Measurements from ENCODE around the gene ANGPTL8. TPM values are rescaled to one million over a fixed set of nuclear protein-coding genes. Genes with fewer than 3 reads are reported as not detected.

The ANGPTL8 gene
- total and polyA plus RNA-seq, 7 donors: 0.08 to 14.6 (median 0.48) TPM; not detected in 2

- ATAC-seq: no peak
- peaks cover 0 to 5% (median 0%) of the 10 kb centered on the region in 3 donors for H3K27me3 ChIP-seq (ENCODE audit: insufficient read depth in 3 of 3, low read length in 2 of 3)
- no peaks in the 10 kb centered on the region for H3K9me3 ChIP-seq
- TF ChIP-seq, protein P1, sequence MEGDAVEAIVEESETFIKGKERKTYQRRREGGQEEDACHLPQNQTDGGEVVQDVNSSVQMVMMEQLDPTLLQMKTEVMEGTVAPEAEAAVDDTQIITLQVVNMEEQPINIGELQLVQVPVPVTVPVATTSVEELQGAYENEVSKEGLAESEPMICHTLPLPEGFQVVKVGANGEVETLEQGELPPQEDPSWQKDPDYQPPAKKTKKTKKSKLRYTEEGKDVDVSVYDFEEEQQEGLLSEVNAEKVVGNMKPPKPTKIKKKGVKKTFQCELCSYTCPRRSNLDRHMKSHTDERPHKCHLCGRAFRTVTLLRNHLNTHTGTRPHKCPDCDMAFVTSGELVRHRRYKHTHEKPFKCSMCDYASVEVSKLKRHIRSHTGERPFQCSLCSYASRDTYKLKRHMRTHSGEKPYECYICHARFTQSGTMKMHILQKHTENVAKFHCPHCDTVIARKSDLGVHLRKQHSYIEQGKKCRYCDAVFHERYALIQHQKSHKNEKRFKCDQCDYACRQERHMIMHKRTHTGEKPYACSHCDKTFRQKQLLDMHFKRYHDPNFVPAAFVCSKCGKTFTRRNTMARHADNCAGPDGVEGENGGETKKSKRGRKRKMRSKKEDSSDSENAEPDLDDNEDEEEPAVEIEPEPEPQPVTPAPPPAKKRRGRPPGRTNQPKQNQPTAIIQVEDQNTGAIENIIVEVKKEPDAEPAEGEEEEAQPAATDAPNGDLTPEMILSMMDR (IDR thresholded peaks at IDR 0.05): no peak
- intact Hi-C loops (cut with DNase I): loop anchor here in 1 of 2 donors (5.0 kb wide), 1 partner anchor 42 kb away; no protein-coding TSS in a partner anchor
- 93 to 96% (median 95%) methylated on average over 5 of the region's 5 CpGs for WGBS, 3 donors
- H3K4me3 ChIP-seq: no peak overlapping the region
- H3K36me3 ChIP-seq (ENCODE audit: insufficient read depth in 1 of 2, low read depth in 1 of 2): peaks cover 0 to 22% of the 10 kb centered on the region in 2 donors
- H3K27ac ChIP-seq: no peak overlapping the region
- DNase-seq: no peak
- H3K4me1 ChIP-seq: peaks cover 6% of the 10 kb centered on the region
Observed at GRCh38 chr19:11244846-11245589, 5.6 kb downstream of the ANGPTL8 start.

DNA sequence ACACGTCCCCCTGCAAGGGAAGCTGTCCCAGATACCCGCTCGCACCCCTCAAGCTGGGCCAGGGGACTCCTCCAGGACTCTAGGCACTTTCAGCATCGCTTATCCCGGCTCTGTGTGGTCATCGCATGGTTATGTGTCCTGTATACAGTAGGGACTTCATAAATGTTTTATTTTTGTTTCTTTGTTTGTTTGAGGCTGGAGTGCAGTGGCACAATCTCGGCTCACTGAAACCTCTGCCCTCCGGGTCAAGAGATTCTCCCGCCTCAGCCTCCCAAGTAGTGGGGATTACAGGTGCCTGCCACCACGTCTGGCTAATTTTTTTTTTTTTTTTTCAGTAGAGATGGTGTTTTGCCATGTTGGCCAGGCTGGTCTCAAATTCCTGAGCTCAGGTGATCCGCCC, 7.5 kb downstream of the ANGPTL8 start:
- Histone ChIP-seq H3K36me3 (ENCODE audit: insufficient read depth in 1 of 2, low read depth in 1 of 2) (peaks cover 2 to 37% of the 10 kb centered on the region in 2 donors), H3K4me1 (peaks cover 6% of the 10 kb centered on the region), H3K4me3 (no peak overlapping the region), H3K27me3 (ENCODE audit: insufficient read depth in 3 of 3, low read length in 2 of 3) (peaks cover 0 to 5% (median 0%) of the 10 kb centered on the region in 3 donors), H3K27ac (peak overlapping the region; percentile 36), H3K9me3 (no peaks in the 10 kb centered on the region)
- intact Hi-C loops (cut with DNase I): no loop called here
- 80 to 83% (median 81%) methylated on average over 11 of the region's 11 CpGs for WGBS, 3 donors
- TF ChIP-seq, protein P1 (IDR thresholded peaks at IDR 0.05): no peak
- ATAC-seq (no peak), DNase-seq (no peak)

DNA sequence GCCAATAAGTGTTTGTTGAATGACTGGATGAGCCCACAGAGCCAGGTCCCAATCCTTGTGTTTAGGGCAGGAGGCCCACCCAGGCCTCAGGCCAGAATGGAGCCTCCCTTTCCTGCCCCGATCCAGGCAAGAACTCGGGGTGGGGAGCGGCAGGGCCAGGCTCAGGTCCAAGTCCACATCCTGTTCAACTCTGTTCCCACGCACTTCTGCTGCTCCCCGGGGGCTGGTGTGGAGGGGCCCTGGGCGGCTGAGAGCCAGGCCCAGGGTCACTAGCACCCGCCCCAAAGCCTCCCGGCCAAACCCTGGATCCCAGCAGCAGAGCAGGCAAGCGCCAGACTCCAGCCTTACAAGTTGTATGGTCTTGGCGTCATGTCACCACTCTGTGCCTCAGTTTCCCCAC, 8.0 kb downstream of the ANGPTL8 start:
- peaks cover 2 to 40% of the 10 kb centered on the region in 2 donors for H3K36me3 ChIP-seq (ENCODE audit: insufficient read depth in 1 of 2, low read depth in 1 of 2)

GRCh38 chr19:11247934-11248333, 8.5 kb downstream of the ANGPTL8 start:
- peak overlapping the region; percentile 58 for H3K27ac ChIP-seq
- intact Hi-C loops (cut with DNase I): no loop called here

More for the DNA sequence above, 8.0 kb downstream of the ANGPTL8 start:
- 52 to 60% (median 59%) methylated on average over 10 of the region's 10 CpGs for WGBS, 3 donors
- Histone ChIP-seq H3K27me3 (ENCODE audit: insufficient read depth in 3 of 3, low read length in 2 of 3) (peaks cover 0 to 5% (median 0%) of the 10 kb centered on the region in 3 donors), H3K4me1 (peaks cover 6% of the 10 kb centered on the region), H3K4me3 (no peak overlapping the region), H3K27ac (peak overlapping the region; percentile 58), H3K9me3 (no peaks in the 10 kb centered on the region)
- peak; percentile 75 to 85 for DNase-seq
- peak; percentile 34 to 67 (median 45) for ATAC-seq
- TF ChIP-seq, protein P1 (IDR thresholded peaks at IDR 0.05): no peak
- intact Hi-C loops (cut with DNase I): no loop called here

More at GRCh38 chr19:11247934-11248333, 8.5 kb downstream of the ANGPTL8 start:
- H3K9me3 ChIP-seq: no peaks in the 10 kb centered on the region
- TF ChIP-seq, protein P1 (IDR thresholded peaks at IDR 0.05): no peak
- no peak for DNase-seq
- no peak for ATAC-seq
- H3K27me3 ChIP-seq (ENCODE audit: insufficient read depth in 3 of 3, low read length in 2 of 3): peaks cover 0 to 5% (median 0%) of the 10 kb centered on the region in 3 donors
- peaks cover 2 to 37% of the 10 kb centered on the region in 2 donors for H3K36me3 ChIP-seq (ENCODE audit: insufficient read depth in 1 of 2, low read depth in 1 of 2)
- H3K4me3 ChIP-seq: no peak overlapping the region
- 67 to 78% (median 73%) methylated on average over 14 of the region's 14 CpGs for WGBS, 3 donors
- H3K4me1 ChIP-seq: peaks cover 6% of the 10 kb centered on the region

Data from psoas muscle (tissue), 8 donors.